Activated CD4-positive, alpha-beta T cell treated with anti-CD3 and anti-CD28 coated beads, Interleukin-10, Interleukin-2, amounts not matched to agents 100 ng/mL and 50 ng/mL, durations not matched to agents 16 hours and 8 hours (primary cell): ENCODE measurements around the gene FXR1.
A peak's percentile ranks its signal among the peaks of the same experiment; 100 is the strongest.

Experiments used
- DNase-seq: peaks from one replicate; pipeline ENCODE4 v3.0.0-alpha.2; 2020

FXR1 gene

GRCh38 chr3:181009225-181009624, 96.8 kb downstream of the FXR1 start:
- peak; percentile 47 for DNase-seq

GRCh38 chr3:181017690-181018089, 105.2 kb downstream of the FXR1 start:
- DNase-seq: no peak

GRCh38 chr3:181025204-181025603, 112.7 kb downstream of the FXR1 start:
- DNase-seq: no peak

GRCh38 chr3:181030948-181031347, 118.5 kb downstream of the FXR1 start:
- DNase-seq: no peak
